ENCODE measurements around the gene IPCEF1.

- no peak for TF ChIP-seq HDAC2 (IDR thresholded peaks at IDR 0.05; ENCODE audit: borderline replicate concordance in 1 of 2, low read depth in 2 of 2, low read length in 2 of 2)
- TF ChIP-seq TAF1 (IDR thresholded peaks at IDR 0.05; ENCODE audit: low read depth, low read length), result no peak
- TF ChIP-seq RNF2 (IDR thresholded peaks at IDR 0.05; ENCODE audit: borderline replicate concordance, low read depth, low read length, missing control alignments, poor library complexity, severe bottlenecking), result no peak
- TF ChIP-seq RAD21 (IDR thresholded peaks at IDR 0.05 in 1 of 2, conservative IDR thresholded peaks at IDR 0.05 in 1 of 2; ENCODE audit: low read depth in 2 of 2, low read length in 2 of 2), result no peak
- TF ChIP-seq POLR2A (IDR thresholded peaks at IDR 0.05; ENCODE audit: control extremely low read depth in 1 of 2, low read depth in 2 of 2, low read length in 2 of 2), result no peak
- TF ChIP-seq EP300 (IDR thresholded peaks at IDR 0.05; ENCODE audit: borderline replicate concordance in 1 of 2, low read depth in 2 of 2, low read length in 2 of 2), result no peak
- TF ChIP-seq GABPA (IDR thresholded peaks at IDR 0.05; ENCODE audit: borderline replicate concordance, insufficient read depth, low read length), result no peak
- no peak for TF ChIP-seq CTCF (IDR thresholded peaks at IDR 0.05; ENCODE audit: control extremely low read depth in 1 of 3, insufficient read depth in 1 of 3, low read depth in 1 of 3, low read length in 3 of 3)
- no peak for TF ChIP-seq YY1 (IDR thresholded peaks at IDR 0.05; ENCODE audit: low read depth, low read length)
- no peak for TF ChIP-seq MAFK (IDR thresholded peaks at IDR 0.05; ENCODE audit: low read depth, low read length)
Observed at GRCh38 chr6:154226461-154226860, 130.1 kb downstream of the IPCEF1 start.
